ENCODE data around the gene KIAA1549. TPM values are rescaled to one million over a fixed set of nuclear protein-coding genes. Genes with fewer than 3 reads are reported as not detected.

The KIAA1549 gene
- total RNA-seq, 1 donor from 2014 or later, result 10.8 TPM

DNA sequence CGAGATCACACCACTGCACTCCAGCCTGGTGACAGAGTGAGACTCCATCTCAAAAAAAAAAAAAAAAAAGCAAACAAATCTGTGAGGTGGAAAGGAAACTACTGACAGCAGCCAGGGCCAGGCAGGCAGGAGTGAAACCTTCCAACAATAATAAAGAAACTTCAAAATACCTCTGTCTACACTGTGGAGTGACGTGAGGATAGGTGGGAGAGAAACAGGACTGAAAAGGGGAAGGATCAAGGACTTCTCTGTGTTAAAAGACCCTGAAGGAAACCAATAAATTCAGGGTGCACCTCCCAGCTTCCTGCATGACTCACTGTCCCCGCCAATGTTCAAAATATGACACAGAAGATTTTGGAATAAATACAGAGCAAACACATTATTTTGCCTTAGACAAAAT, 82.9 kb downstream of the KIAA1549 start:
- no peak for DNase-seq (ENCODE audit: low spot score)
- H3K27ac Mint-ChIP-seq (ENCODE audit: unreplicated experiment), result no peak overlapping the region
- H3K4me1 Mint-ChIP-seq (ENCODE audit: unreplicated experiment), result no peaks in the 10 kb centered on the region
- peaks cover 12% of the 10 kb centered on the region for H3K36me3 Mint-ChIP-seq (ENCODE audit: low read depth, unreplicated experiment)
- no peaks in the 10 kb centered on the region for H3K9me3 Mint-ChIP-seq (ENCODE audit: unreplicated experiment)
- peaks cover 2% of the 10 kb centered on the region for H3K27me3 Mint-ChIP-seq (ENCODE audit: unreplicated experiment)
- no peak overlapping the region for H3K4me3 Mint-ChIP-seq (ENCODE audit: unreplicated experiment)
- TF ChIP-seq, protein P1, sequence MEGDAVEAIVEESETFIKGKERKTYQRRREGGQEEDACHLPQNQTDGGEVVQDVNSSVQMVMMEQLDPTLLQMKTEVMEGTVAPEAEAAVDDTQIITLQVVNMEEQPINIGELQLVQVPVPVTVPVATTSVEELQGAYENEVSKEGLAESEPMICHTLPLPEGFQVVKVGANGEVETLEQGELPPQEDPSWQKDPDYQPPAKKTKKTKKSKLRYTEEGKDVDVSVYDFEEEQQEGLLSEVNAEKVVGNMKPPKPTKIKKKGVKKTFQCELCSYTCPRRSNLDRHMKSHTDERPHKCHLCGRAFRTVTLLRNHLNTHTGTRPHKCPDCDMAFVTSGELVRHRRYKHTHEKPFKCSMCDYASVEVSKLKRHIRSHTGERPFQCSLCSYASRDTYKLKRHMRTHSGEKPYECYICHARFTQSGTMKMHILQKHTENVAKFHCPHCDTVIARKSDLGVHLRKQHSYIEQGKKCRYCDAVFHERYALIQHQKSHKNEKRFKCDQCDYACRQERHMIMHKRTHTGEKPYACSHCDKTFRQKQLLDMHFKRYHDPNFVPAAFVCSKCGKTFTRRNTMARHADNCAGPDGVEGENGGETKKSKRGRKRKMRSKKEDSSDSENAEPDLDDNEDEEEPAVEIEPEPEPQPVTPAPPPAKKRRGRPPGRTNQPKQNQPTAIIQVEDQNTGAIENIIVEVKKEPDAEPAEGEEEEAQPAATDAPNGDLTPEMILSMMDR (IDR thresholded peaks at IDR 0.05; ENCODE audit: unreplicated experiment), result no peak

- DNase-seq (ENCODE audit: low spot score), result no peak
- TF ChIP-seq, protein P1 (IDR thresholded peaks at IDR 0.05; ENCODE audit: unreplicated experiment), result no peak
- Mint-ChIP-seq H3K27ac (ENCODE audit: unreplicated experiment) (no peak overlapping the region), H3K27me3 (ENCODE audit: unreplicated experiment) (peaks cover 2% of the 10 kb centered on the region), H3K4me1 (ENCODE audit: unreplicated experiment) (no peaks in the 10 kb centered on the region), H3K4me3 (ENCODE audit: unreplicated experiment) (no peak overlapping the region), H3K36me3 (ENCODE audit: low read depth, unreplicated experiment) (peaks cover 19% of the 10 kb centered on the region), H3K9me3 (ENCODE audit: unreplicated experiment) (no peaks in the 10 kb centered on the region)
These were observed 85.5 kb downstream of the KIAA1549 start for GRCh38 chr7:138895679-138896078.

DNA sequence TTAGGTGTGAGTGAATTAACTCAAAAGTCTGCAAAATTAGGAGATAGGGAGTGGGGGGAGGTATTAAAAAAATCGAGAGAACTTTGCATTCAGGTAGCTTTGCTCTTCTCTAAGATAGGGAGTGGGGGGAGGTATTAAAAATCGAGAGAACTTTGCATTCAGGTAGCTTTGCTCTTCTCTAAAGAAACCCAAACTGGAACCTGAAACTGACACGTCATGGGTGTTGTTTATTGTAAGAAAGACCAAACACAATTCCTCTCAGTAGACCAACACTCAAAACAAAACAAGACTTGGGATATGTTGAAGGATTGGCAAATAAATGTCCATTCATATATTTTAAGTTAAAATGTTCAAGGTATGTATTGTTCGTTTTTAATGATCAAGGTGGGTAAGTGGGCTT, 87.9 kb downstream of the KIAA1549 start:
- no peaks in the 10 kb centered on the region for H3K9me3 Mint-ChIP-seq (ENCODE audit: unreplicated experiment)
- no peak for DNase-seq (ENCODE audit: low spot score)
- no peak overlapping the region for H3K4me3 Mint-ChIP-seq (ENCODE audit: unreplicated experiment)
- peaks cover 19% of the 10 kb centered on the region for H3K36me3 Mint-ChIP-seq (ENCODE audit: low read depth, unreplicated experiment)
- TF ChIP-seq, protein P1 (IDR thresholded peaks at IDR 0.05; ENCODE audit: unreplicated experiment), result no peak
- H3K27me3 Mint-ChIP-seq (ENCODE audit: unreplicated experiment), result peaks cover 2% of the 10 kb centered on the region
- H3K4me1 Mint-ChIP-seq (ENCODE audit: unreplicated experiment), result no peaks in the 10 kb centered on the region
- H3K27ac Mint-ChIP-seq (ENCODE audit: unreplicated experiment), result no peak overlapping the region

- TF ChIP-seq, protein P1 (IDR thresholded peaks at IDR 0.05; ENCODE audit: unreplicated experiment), result no peak
- Mint-ChIP-seq H3K27me3 (ENCODE audit: unreplicated experiment) (peaks cover 2% of the 10 kb centered on the region), H3K9me3 (ENCODE audit: unreplicated experiment) (no peaks in the 10 kb centered on the region), H3K4me1 (ENCODE audit: unreplicated experiment) (no peaks in the 10 kb centered on the region), H3K27ac (ENCODE audit: unreplicated experiment) (no peak overlapping the region), H3K36me3 (ENCODE audit: low read depth, unreplicated experiment) (peaks cover 19% of the 10 kb centered on the region), H3K4me3 (ENCODE audit: unreplicated experiment) (no peak overlapping the region)
- no peak for DNase-seq (ENCODE audit: low spot score)
These were observed 88.4 kb downstream of the KIAA1549 start for GRCh38 chr7:138892812-138893211.

- no peaks in the 10 kb centered on the region for H3K4me1 Mint-ChIP-seq (ENCODE audit: unreplicated experiment)
- DNase-seq (ENCODE audit: low spot score), result no peak
- H3K27ac Mint-ChIP-seq (ENCODE audit: unreplicated experiment), result no peak overlapping the region
- H3K9me3 Mint-ChIP-seq (ENCODE audit: unreplicated experiment), result no peaks in the 10 kb centered on the region
- H3K27me3 Mint-ChIP-seq (ENCODE audit: unreplicated experiment), result peaks cover 2% of the 10 kb centered on the region
- peaks cover 16% of the 10 kb centered on the region for H3K36me3 Mint-ChIP-seq (ENCODE audit: low read depth, unreplicated experiment)
- TF ChIP-seq, protein P1 (IDR thresholded peaks at IDR 0.05; ENCODE audit: unreplicated experiment), result no peak
- no peak overlapping the region for H3K4me3 Mint-ChIP-seq (ENCODE audit: unreplicated experiment)
These were observed 89.1 kb downstream of the KIAA1549 start for GRCh38 chr7:138892006-138892630.

Measured in endothelial cell (in vitro differentiated cells).